ENCODE results near the gene RASAL1. TPM values are rescaled to one million over a fixed set of nuclear protein-coding genes. Genes with fewer than 3 reads are reported as not detected.

The RASAL1 gene
- total RNA-seq, 1 experiment from 2014 or later, result 14.9 TPM

- Histone ChIP-seq H3K27me3 (ENCODE audit: insufficient read depth, low read depth) (peaks cover 37% of the 10 kb centered on the region), H3F3A (ENCODE audit: insufficient read depth, low read depth) (no peaks in the 10 kb centered on the region), H2AFZ (no peak overlapping the region), H3K9me3 (ENCODE audit: insufficient read depth, low read depth) (no peaks in the 10 kb centered on the region), H3K27ac (no peak overlapping the region), H3K4me2 (no peak overlapping the region), H3K4me1 (replicated peaks; ENCODE audit: insufficient read depth) (no peaks in the 10 kb centered on the region), H3K9me2 (ENCODE audit: insufficient read depth) (no peaks in the 10 kb centered on the region), H3K36me3 (ENCODE audit: low read depth) (no peaks in the 10 kb centered on the region), H3K4me3 (no peak overlapping the region), H3K79me2 (ENCODE audit: low read depth) (no peaks in the 10 kb centered on the region), H4K20me1 (ENCODE audit: insufficient read depth) (no peaks in the 10 kb centered on the region)
- intact Hi-C loops (cut with micrococcal nuclease; ENCODE audit: unreplicated experiment), result no loop called here
- no peak for DNase-seq
- ChIA-PET POLR2A (ENCODE audit: unreplicated experiment) (no interaction called here), CTCF (no interaction called here)
- BruUV-seq (replicated peaks), result no TSS peak
- TF ChIP-seq EZH2 (IDR thresholded peaks at IDR 0.05; ENCODE audit: low read depth) (no peak), CTCF (conservative IDR thresholded peaks at IDR 0.05) (no peak)
Observed at GRCh38 chr12:113070117-113070906, 65.2 kb downstream of the RASAL1 start.

- no peak overlapping the region for H3K27ac ChIP-seq
- BruUV-seq (replicated peaks), result no TSS peak
- no peaks in the 10 kb centered on the region for H3K79me2 ChIP-seq (ENCODE audit: low read depth)
- no peak overlapping the region for H2AFZ ChIP-seq
- no peak overlapping the region for H3K4me2 ChIP-seq
- H3K9me3 ChIP-seq (ENCODE audit: insufficient read depth, low read depth), result no peaks in the 10 kb centered on the region
- no peaks in the 10 kb centered on the region for H3K36me3 ChIP-seq (ENCODE audit: low read depth)
- intact Hi-C loops (cut with micrococcal nuclease; ENCODE audit: unreplicated experiment), result no loop called here
- ChIA-PET POLR2A (ENCODE audit: unreplicated experiment) (no interaction called here), CTCF (no interaction called here)
- no peaks in the 10 kb centered on the region for H4K20me1 ChIP-seq (ENCODE audit: insufficient read depth)
- TF ChIP-seq CTCF (conservative IDR thresholded peaks at IDR 0.05), result no peak
- no peak for TF ChIP-seq EZH2 (IDR thresholded peaks at IDR 0.05; ENCODE audit: low read depth)
- no peaks in the 10 kb centered on the region for H3K9me2 ChIP-seq (ENCODE audit: insufficient read depth)
- no peaks in the 10 kb centered on the region for H3F3A ChIP-seq (ENCODE audit: insufficient read depth, low read depth)
- peaks cover 38% of the 10 kb centered on the region for H3K27me3 ChIP-seq (ENCODE audit: insufficient read depth, low read depth)
- H3K4me1 ChIP-seq (replicated peaks; ENCODE audit: insufficient read depth), result no peaks in the 10 kb centered on the region
- no peak overlapping the region for H3K4me3 ChIP-seq
- no peak for DNase-seq
Observed at GRCh38 chr12:113069751-113070116, 65.8 kb downstream of the RASAL1 start.

GRCh38 chr12:113069149-113069548 is 66.4 kb downstream of the RASAL1 start:
- no peaks in the 10 kb centered on the region for H3K36me3 ChIP-seq (ENCODE audit: low read depth)
- no peaks in the 10 kb centered on the region for H4K20me1 ChIP-seq (ENCODE audit: insufficient read depth)
- no peaks in the 10 kb centered on the region for H3F3A ChIP-seq (ENCODE audit: insufficient read depth, low read depth)
- BruUV-seq (replicated peaks), result no TSS peak
- DNase-seq, result no peak
- no peaks in the 10 kb centered on the region for H3K79me2 ChIP-seq (ENCODE audit: low read depth)
- intact Hi-C loops (cut with micrococcal nuclease; ENCODE audit: unreplicated experiment), result no loop called here
- ChIA-PET CTCF (no interaction called here), POLR2A (ENCODE audit: unreplicated experiment) (no interaction called here)
- H3K27me3 ChIP-seq (ENCODE audit: insufficient read depth, low read depth), result peaks cover 39% of the 10 kb centered on the region
- no peak overlapping the region for H2AFZ ChIP-seq
- no peaks in the 10 kb centered on the region for H3K9me2 ChIP-seq (ENCODE audit: insufficient read depth)
- no peak overlapping the region for H3K27ac ChIP-seq
- no peak overlapping the region for H3K4me3 ChIP-seq
- H3K9me3 ChIP-seq (ENCODE audit: insufficient read depth, low read depth), result no peaks in the 10 kb centered on the region
- no peak overlapping the region for H3K4me2 ChIP-seq
- TF ChIP-seq EZH2 (IDR thresholded peaks at IDR 0.05; ENCODE audit: low read depth) (no peak), CTCF (conservative IDR thresholded peaks at IDR 0.05) (no peak)
- no peaks in the 10 kb centered on the region for H3K4me1 ChIP-seq (replicated peaks; ENCODE audit: insufficient read depth)

Data from PC-9 (cell line).